22Rv1 (cell line): ENCODE results near the gene TRNAU1AP.
"Not testable (repeated sequence)": the region's sequence is repeated elsewhere in the genome, so short reads cannot be mapped to it uniquely, and the experiment has no call there.

Source experiments
- H3K27ac ChIP-seq: fragments of 450-650 bp; 2 replicates; pipeline ENCODE4 v1.5.1; 2017
- ZFX ChIP-seq: fragments of 450-650 bp; IDR thresholded peaks from 2 replicates; pipeline ENCODE4 v1.6.1; 2017; ENCODE audit warnings: antibody characterized with exemption, borderline replicate concordance
- TF ChIP-seq, protein P1 (sequence below): fragments of 450-650 bp; IDR thresholded peaks from 2 replicates; pipeline ENCODE4 v1.5.1; 2017; ENCODE audit warnings: mild to moderate bottlenecking

TRNAU1AP gene

DNA sequence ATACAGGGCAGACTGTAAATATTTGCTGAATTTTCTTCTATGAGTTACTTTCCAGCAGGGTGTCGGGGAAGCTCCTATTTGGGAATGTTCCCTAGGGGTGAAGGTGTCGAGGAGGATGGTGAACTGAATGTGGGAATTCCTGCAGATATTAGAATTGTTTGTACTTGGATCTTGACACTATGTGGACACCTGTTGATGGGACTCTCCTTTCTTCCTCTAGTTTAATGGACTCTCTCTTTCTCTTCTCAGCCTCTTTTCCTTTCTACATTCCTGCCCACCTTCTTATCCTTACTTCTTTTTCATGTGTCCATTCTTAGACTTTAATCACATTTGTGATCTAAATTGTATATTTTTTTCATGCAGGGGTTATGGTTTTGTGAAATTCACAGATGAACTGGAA lies 14.0 kb downstream of the TRNAU1AP start:
- no peak for TF ChIP-seq ZFX
- TF ChIP-seq, protein P1, sequence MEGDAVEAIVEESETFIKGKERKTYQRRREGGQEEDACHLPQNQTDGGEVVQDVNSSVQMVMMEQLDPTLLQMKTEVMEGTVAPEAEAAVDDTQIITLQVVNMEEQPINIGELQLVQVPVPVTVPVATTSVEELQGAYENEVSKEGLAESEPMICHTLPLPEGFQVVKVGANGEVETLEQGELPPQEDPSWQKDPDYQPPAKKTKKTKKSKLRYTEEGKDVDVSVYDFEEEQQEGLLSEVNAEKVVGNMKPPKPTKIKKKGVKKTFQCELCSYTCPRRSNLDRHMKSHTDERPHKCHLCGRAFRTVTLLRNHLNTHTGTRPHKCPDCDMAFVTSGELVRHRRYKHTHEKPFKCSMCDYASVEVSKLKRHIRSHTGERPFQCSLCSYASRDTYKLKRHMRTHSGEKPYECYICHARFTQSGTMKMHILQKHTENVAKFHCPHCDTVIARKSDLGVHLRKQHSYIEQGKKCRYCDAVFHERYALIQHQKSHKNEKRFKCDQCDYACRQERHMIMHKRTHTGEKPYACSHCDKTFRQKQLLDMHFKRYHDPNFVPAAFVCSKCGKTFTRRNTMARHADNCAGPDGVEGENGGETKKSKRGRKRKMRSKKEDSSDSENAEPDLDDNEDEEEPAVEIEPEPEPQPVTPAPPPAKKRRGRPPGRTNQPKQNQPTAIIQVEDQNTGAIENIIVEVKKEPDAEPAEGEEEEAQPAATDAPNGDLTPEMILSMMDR = no peak
- no peak overlapping the region for H3K27ac ChIP-seq

DNA sequence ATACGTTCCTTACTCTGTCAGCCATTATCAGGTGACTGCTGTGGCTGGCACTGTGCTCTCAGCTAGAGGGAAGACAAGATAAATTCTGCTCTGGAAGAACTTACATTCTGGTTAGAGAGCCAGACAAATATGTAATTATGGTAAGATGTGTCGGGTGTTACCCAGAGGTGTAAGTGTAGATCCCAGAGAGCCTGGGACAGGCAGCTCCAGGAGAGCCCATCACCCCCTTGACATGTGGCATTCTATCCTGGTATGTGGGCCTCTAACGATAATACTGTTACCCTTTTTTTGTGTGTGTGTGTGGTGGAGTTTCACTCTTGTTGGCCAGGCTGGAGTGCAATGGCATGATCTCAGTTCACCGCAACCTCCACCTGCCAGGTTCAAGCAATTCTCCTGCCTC lies 19.0 kb downstream of the TRNAU1AP start:
- no peak overlapping the region for H3K27ac ChIP-seq
- TF ChIP-seq ZFX = no peak
- TF ChIP-seq, protein P1 = no peak

DNA sequence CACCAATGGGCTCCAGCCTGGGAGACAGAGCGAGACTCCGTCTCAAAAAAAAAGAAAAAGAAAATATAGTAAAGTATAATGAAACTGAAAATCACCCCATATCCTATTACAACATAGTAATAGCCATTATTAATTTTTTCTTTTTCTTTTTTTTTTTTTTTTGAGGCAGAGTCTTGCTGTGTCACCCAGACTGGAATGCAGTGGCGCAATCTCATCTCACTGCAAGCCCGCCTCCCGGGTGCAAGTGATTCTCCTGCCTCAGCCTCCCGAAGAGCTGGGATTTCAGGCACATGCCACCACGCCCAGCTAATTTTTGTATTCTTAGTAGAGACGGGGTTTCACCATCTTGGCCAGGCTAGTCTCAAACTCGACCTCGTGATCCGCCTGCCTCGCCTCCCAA lies 20.0 kb downstream of the TRNAU1AP start:
- H3K27ac ChIP-seq = not testable (repeated sequence)

DNA sequence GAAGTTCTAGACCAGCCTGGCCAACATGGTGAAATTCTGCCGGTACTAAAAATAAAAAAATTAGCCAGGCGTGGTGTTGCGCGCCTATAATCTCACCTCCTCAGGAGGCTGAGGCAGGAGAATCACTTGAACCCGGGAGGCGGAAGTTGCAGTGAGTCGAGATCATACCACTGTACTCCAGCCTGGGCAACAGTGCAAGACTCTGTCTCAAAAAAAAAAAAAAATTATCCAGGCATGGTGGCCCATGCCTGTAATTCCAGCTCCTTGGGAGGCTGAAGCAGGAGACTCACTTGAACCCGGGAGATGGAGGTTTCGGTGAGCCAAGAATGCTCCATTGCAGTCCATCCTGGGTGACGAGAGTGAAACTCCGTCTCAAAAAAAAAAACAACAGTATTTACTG lies 20.7 kb downstream of the TRNAU1AP start:
- H3K27ac ChIP-seq = no peak overlapping the region
- no peak for TF ChIP-seq ZFX
- TF ChIP-seq, protein P1 = no peak

DNA sequence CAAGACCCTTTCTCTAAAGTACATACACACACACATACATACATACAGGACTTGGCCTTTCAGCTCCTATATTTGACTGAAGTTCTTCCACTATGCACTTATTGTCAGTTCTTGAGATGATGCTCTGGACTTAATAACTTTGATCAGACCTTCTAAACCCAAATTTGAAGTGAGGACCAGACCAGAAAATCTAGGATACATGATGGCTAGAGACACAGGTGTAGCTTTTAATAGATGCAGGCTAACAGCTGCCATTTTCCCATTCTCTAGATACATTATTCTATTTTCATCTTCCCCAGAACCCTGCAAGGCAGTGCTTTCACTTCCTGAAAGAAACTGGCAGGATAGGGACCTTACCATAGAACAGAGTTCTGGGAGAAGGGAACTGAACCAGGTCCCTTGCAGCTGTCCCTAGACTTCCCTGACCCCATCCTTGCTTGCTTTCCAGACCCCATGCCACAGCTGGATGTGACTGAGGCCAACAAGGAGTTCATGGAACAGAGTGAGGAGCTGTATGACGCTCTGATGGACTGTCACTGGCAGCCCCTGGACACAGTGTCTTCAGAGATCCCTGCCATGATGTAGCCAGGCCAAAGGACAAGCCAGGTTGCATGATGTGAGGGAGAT lies 24.3 kb downstream of the TRNAU1AP start:
- H3K27ac ChIP-seq = peak overlapping the region; percentile 95
- TF ChIP-seq, protein P1 = no peak
- no peak for TF ChIP-seq ZFX

DNA sequence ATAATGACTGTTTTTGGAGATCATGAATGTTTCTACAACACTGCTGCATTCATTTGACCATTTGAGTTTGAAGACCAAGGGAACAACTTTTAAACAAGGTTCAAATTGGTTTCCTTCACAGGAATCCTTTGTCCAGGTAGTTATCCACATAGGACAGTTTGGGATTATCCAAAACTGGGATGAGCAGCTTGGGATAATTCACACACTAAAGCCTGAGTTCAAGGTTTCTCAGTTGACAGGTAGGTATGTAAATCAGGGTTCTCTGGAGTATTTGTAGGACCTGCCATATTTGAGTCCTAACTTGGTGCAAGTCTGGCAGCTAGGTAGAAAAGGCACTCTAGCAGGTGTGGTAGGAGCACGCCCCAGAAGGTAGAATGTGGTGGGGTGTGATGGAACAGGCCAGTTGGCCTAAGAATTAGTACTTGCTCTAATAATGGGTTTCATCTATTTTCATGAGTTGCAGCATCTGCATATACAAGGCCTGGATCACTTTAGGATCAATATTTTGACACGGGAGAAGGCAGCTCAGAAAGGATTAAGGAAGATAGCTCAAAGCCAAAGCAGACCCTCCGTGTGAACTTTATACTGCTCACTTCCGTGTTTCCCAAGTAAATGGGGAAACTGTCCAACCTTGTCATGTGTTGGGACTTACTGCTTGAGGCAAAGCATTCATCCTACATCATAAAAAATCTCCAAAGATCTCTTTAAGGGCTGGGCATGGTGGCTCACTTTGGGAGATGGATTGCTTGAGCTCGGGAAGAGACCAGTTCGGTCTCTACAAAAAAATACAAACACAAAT lies 25.1 kb downstream of the TRNAU1AP start:
- H3K27ac ChIP-seq = peak overlapping the region; percentile 95
- TF ChIP-seq, protein P1 = no peak
- TF ChIP-seq ZFX = no peak

DNA sequence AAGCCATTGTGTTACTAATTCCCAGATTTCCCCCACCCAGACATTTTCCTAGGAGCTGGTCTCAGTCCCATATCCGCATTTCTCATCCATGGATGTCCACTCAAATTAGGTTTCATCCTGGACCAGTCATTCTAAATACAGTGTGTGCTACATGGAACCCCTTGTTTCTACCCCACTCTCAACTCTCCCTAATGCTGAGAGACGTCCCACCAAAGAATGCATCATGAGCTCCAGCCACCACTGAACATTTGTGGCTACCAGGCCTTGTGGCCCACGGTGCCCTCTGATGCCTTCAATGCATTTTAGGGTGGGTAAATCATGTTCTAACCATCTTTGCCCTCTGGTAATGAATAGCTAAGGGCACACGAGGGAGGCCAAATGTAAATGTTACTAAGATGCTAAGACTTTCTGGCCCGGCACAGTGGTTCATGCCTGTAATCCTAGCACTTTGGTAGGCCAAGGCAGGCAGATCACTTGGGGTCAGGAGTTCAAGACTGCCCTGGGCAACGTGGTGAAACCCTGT lies 25.9 kb downstream of the TRNAU1AP start:
- H3K27ac ChIP-seq = peak overlapping the region; percentile 95
- TF ChIP-seq, protein P1 = no peak
- TF ChIP-seq ZFX = no peak
